Measurements from ENCODE around the gene PTPRG. TPM values are rescaled to one million over a fixed set of nuclear protein-coding genes. Genes with fewer than 3 reads are reported as not detected.

Gene PTPRG
- polyA plus RNA-seq, 1 donor (not counting 4 experiments of a cell fraction or from before 2014, with no cell fraction given) = 12.1 TPM

- H4K20me1 ChIP-seq (ENCODE audit: control insufficient read depth, extremely low read depth, insufficient read depth, low read length) = no peaks in the 10 kb centered on the region
- no peaks in the 10 kb centered on the region for H3K79me2 ChIP-seq (ENCODE audit: control insufficient read depth, insufficient read depth, low read length)
- H3K4me2 ChIP-seq (ENCODE audit: control insufficient read depth, extremely low read depth, insufficient read depth, low read depth, low read length) = no peak overlapping the region
- FAIRE-seq (no peak), DNase-seq (ENCODE audit: low read depth, low spot score) (no peak)
- dilution Hi-C loops (cut with MboI; ENCODE audit: extremely low pct_ligation_motif_present, low sequenced_read_pairs) = no loop called here
- H3K36me3 ChIP-seq (ENCODE audit: control insufficient read depth in 2 of 2, extremely low read depth in 1 of 2, insufficient read depth in 2 of 2, low read length in 2 of 2) = no peaks in the 10 kb centered on the region
- no peak overlapping the region for H3K9ac ChIP-seq (ENCODE audit: control insufficient read depth, extremely low read depth, insufficient read depth, low read length)
- no peak overlapping the region for H3K4me3 ChIP-seq (ENCODE audit: control insufficient read depth in 2 of 3, extremely low read depth in 1 of 3, insufficient read depth in 2 of 3, low read depth in 1 of 3, low read length in 3 of 3)
- H3K27ac ChIP-seq (ENCODE audit: control insufficient read depth, insufficient read depth, low read length) = no peak overlapping the region
- no peaks in the 10 kb centered on the region for H3K4me1 ChIP-seq (ENCODE audit: control insufficient read depth, extremely low read depth, insufficient read depth, low read length)
- no peaks in the 10 kb centered on the region for H3K27me3 ChIP-seq (ENCODE audit: control insufficient read depth, extremely low read depth, insufficient read depth, low read length)
- no peaks in the 10 kb centered on the region for H3K9me3 ChIP-seq (ENCODE audit: control insufficient read depth, low read depth, low read length)
- H3K9me1 ChIP-seq (ENCODE audit: control insufficient read depth, extremely low read depth, insufficient read depth, low read length) = no peaks in the 10 kb centered on the region
- no peak overlapping the region for H2AFZ ChIP-seq (ENCODE audit: control insufficient read depth, low read length)
- TF ChIP-seq EZH2 (IDR thresholded peaks at IDR 0.05; ENCODE audit: low read length) (no peak), CTCF (optimal IDR thresholded peaks at IDR 0.05 in 1 of 3, IDR thresholded peaks at IDR 0.05 in 1 of 3, conservative IDR thresholded peaks at IDR 0.05 in 1 of 3; ENCODE audit: extremely low read depth in 1 of 3, insufficient read depth in 2 of 3, low read length in 3 of 3) (no peak)
Observed at GRCh38 chr3:62022312-62022711, 460.9 kb downstream of the PTPRG start.

GRCh38 chr3:62024882-62025281, 463.5 kb downstream of the PTPRG start:
- dilution Hi-C loops (cut with MboI; ENCODE audit: extremely low pct_ligation_motif_present, low sequenced_read_pairs) = no loop called here
- FAIRE-seq (no peak), DNase-seq (ENCODE audit: low read depth, low spot score) (no peak)
- Histone ChIP-seq H3K36me3 (ENCODE audit: control insufficient read depth in 2 of 2, extremely low read depth in 1 of 2, insufficient read depth in 2 of 2, low read length in 2 of 2) (no peaks in the 10 kb centered on the region), H3K9me1 (ENCODE audit: control insufficient read depth, extremely low read depth, insufficient read depth, low read length) (no peaks in the 10 kb centered on the region), H3K4me2 (ENCODE audit: control insufficient read depth, extremely low read depth, insufficient read depth, low read depth, low read length) (no peak overlapping the region), H3K4me1 (ENCODE audit: control insufficient read depth, extremely low read depth, insufficient read depth, low read length) (no peaks in the 10 kb centered on the region), H3K9ac (ENCODE audit: control insufficient read depth, extremely low read depth, insufficient read depth, low read length) (no peak overlapping the region), H3K27me3 (ENCODE audit: control insufficient read depth, extremely low read depth, insufficient read depth, low read length) (no peaks in the 10 kb centered on the region), H3K4me3 (ENCODE audit: control insufficient read depth in 2 of 3, extremely low read depth in 1 of 3, insufficient read depth in 2 of 3, low read depth in 1 of 3, low read length in 3 of 3) (no peak overlapping the region), H4K20me1 (ENCODE audit: control insufficient read depth, extremely low read depth, insufficient read depth, low read length) (no peaks in the 10 kb centered on the region), H3K9me3 (ENCODE audit: control insufficient read depth, low read depth, low read length) (no peaks in the 10 kb centered on the region), H3K79me2 (ENCODE audit: control insufficient read depth, insufficient read depth, low read length) (no peaks in the 10 kb centered on the region), H2AFZ (ENCODE audit: control insufficient read depth, low read length) (no peak overlapping the region), H3K27ac (ENCODE audit: control insufficient read depth, insufficient read depth, low read length) (no peak overlapping the region)
- TF ChIP-seq CTCF (optimal IDR thresholded peaks at IDR 0.05 in 1 of 3, IDR thresholded peaks at IDR 0.05 in 1 of 3, conservative IDR thresholded peaks at IDR 0.05 in 1 of 3; ENCODE audit: extremely low read depth in 1 of 3, insufficient read depth in 2 of 3, low read length in 3 of 3) (no peak), EZH2 (IDR thresholded peaks at IDR 0.05; ENCODE audit: low read length) (no peak)

All from keratinocyte (primary cell).